H1 (cell line): ENCODE data around the gene ZBTB16. TPM values are rescaled to one million over a fixed set of nuclear protein-coding genes. Genes with fewer than 3 reads are reported as not detected.

Experiments used
- CTCF ChIA-PET: fragments of 300-600 bp; sonication (Branson Sonifier 250); formaldehyde crosslinking; loops from one replicate; lab custom pipeline; 2021; ENCODE audit not compliant: partially characterized antibody; lab: Charles Lee
- POLR2A ChIA-PET: fragments of 300-600 bp; sonication (Branson Sonifier 250); formaldehyde crosslinking; loops from one replicate; lab custom pipeline; 2021; ENCODE audit warnings: inconsistent platforms; ENCODE audit not compliant: partially characterized antibody; lab: Charles Lee
- DNase-seq, 2 experiments: peaks; one replicate each; pipeline versions ENCODE4 v3.0.0 to v3.0.0-alpha.2; 2010 to 2022; ENCODE audit warnings: low spot score in 2 of 2, low read depth in 1 of 2, mixed read lengths in 1 of 2
- FAIRE-seq: peaks from 2 replicates; lab custom pipeline; 2011; peaks lifted over from hg19 to GRCh38; lab: Jason Lieb, UNC
- H2AFZ ChIP-seq: 2 replicates; pipeline ENCODE4 v1.8.1; 2012; ENCODE audit warnings: low read length, inconsistent platforms
- H2AK5ac ChIP-seq: 2 replicates; pipeline ENCODE4 v1.6.1; 2013; ENCODE audit warnings: low read depth, low read length
- H2BK120ac ChIP-seq: replicated peaks from 2 replicates; pipeline ENCODE3; 2013; ENCODE audit warnings: low read depth, low read length, inconsistent platforms
- H2BK12ac ChIP-seq: 2 replicates; pipeline ENCODE4 v1.6.1; 2013; ENCODE audit warnings: low read depth, low read length
- H2BK15ac ChIP-seq: 2 replicates; pipeline ENCODE4 v1.6.1; 2013; ENCODE audit warnings: low read length
- H2BK20ac ChIP-seq: 2 replicates; pipeline ENCODE4 v1.6.1; 2013; ENCODE audit warnings: low read length
- H2BK5ac ChIP-seq: 2 replicates; pipeline ENCODE4 v1.6.1; 2013; ENCODE audit warnings: low read depth, low read length
- H3K14ac ChIP-seq: 2 replicates; pipeline ENCODE4 v1.6.1; 2013; ENCODE audit warnings: inconsistent platforms; ENCODE audit not compliant: insufficient read length
- H3K18ac ChIP-seq: 2 replicates; pipeline ENCODE4 v1.6.1; 2013; ENCODE audit warnings: low read length; ENCODE audit errors: extremely low read depth
- H3K23ac ChIP-seq: 2 replicates; pipeline ENCODE4 v1.6.1; 2013; ENCODE audit warnings: inconsistent platforms; ENCODE audit not compliant: insufficient read length
- H3K23me2 ChIP-seq: 2 replicates; pipeline ENCODE4 v1.6.1; 2013; ENCODE audit warnings: low read depth, low read length
- H3K27ac ChIP-seq: 2 replicates; pipeline ENCODE4 v1.6.1; 2011; ENCODE audit warnings: low read depth, low read length, inconsistent platforms
- H3K27me3 ChIP-seq, 4 experiments: replicated peaks in 1 of 4; 1 replicate in 1 of 4; 2 replicates in 3 of 4; pipeline versions ENCODE4 v1.6.1 to v1.8.1; 2011 to 2013; ENCODE audit warnings: low read length in 3 of 4, mild to moderate bottlenecking in 3 of 4, inconsistent platforms in 2 of 4, mixed read lengths in 2 of 4, moderate library complexity in 1 of 4; ENCODE audit not compliant: control insufficient read depth in 3 of 4, insufficient read depth in 3 of 4; ENCODE audit errors: extremely low read depth in 1 of 4
- H3K36me3 ChIP-seq, 4 experiments: 2 replicates each; pipeline versions ENCODE4 v1.6.1 to v1.8.1; 2011 to 2013; ENCODE audit warnings: mild to moderate bottlenecking in 4 of 4, low read length in 3 of 4, moderate library complexity in 2 of 4, control low read depth in 1 of 4, inconsistent platforms in 1 of 4; ENCODE audit not compliant: insufficient read depth in 4 of 4, control insufficient read depth in 2 of 4
- H3K4ac ChIP-seq: replicated peaks from 2 replicates; pipeline ENCODE3; 2013; ENCODE audit warnings: low read length, low read depth, mixed read lengths, inconsistent platforms; ENCODE audit not compliant: insufficient read length
- H3K4me1 ChIP-seq, 4 experiments: replicated peaks in 1 of 4; 1 replicate in 1 of 4; 2 replicates in 3 of 4; pipeline versions ENCODE4 v1.6.1 to v1.8.1; 2011 to 2013; ENCODE audit warnings: low read length in 3 of 4, inconsistent platforms in 2 of 4, mixed read lengths in 1 of 4; ENCODE audit not compliant: insufficient read depth in 4 of 4, control insufficient read depth in 3 of 4
- H3K4me2 ChIP-seq, 2 experiments: 2 replicates each; pipeline versions ENCODE4 v1.6.1 to v1.8.1; 2011 to 2013; ENCODE audit warnings: low read depth in 2 of 2, low read length in 2 of 2, control low read depth in 1 of 2, inconsistent platforms in 1 of 2, mild to moderate bottlenecking in 1 of 2; ENCODE audit not compliant: insufficient read depth in 1 of 2
- H3K4me3 ChIP-seq, 4 experiments: fragments of 200-600, 300-600 bp in 1 of 4; sonication (generic), shearing (Covaris generic), sonication (Bioruptor Twin) in 1 of 4; 2 replicates each; pipeline versions ENCODE4 v1.5.1 to v1.8.1; 2011 to 2016; ENCODE audit warnings: low read length in 4 of 4, low read depth in 3 of 4, control low read depth in 2 of 4, inconsistent platforms in 2 of 4, mild to moderate bottlenecking in 2 of 4, mixed read lengths in 1 of 4, moderate library complexity in 1 of 4; ENCODE audit not compliant: insufficient read depth in 2 of 4; ENCODE audit errors: extremely low read depth in 1 of 4
- H3K56ac ChIP-seq: replicated peaks from 2 replicates; pipeline ENCODE3; 2013; ENCODE audit warnings: low read depth, mild to moderate bottlenecking, mixed read lengths, low read length, inconsistent platforms; ENCODE audit not compliant: insufficient read length
- H3K79me1 ChIP-seq: 2 replicates; pipeline ENCODE4 v1.6.1; 2013; ENCODE audit warnings: low read depth, low read length, control low read depth
- H3K79me2 ChIP-seq, 2 experiments: 2 replicates each; pipeline versions ENCODE4 v1.6.1 to v1.8.1; 2012 to 2013; ENCODE audit warnings: low read length in 2 of 2, mild to moderate bottlenecking in 2 of 2, inconsistent platforms in 1 of 2; ENCODE audit not compliant: insufficient read depth in 2 of 2, control insufficient read depth in 1 of 2
- H3K9ac ChIP-seq, 4 experiments: replicated peaks in 1 of 4; 1 replicate in 1 of 4; 2 replicates in 3 of 4; pipeline versions ENCODE4 v1.6.1 to v1.8.1; 2011 to 2013; ENCODE audit warnings: low read depth in 3 of 4, low read length in 3 of 4, control low read depth in 2 of 4, mild to moderate bottlenecking in 2 of 4, moderate library complexity in 2 of 4, inconsistent platforms in 1 of 4; ENCODE audit errors: extremely low read depth in 1 of 4
- H3K9me3 ChIP-seq, 2 experiments: 2 replicates each; pipeline versions ENCODE4 v1.6.1 to v1.8.1; 2012 to 2013; ENCODE audit warnings: mild to moderate bottlenecking in 2 of 2, moderate library complexity in 2 of 2, control low read depth in 1 of 2, inconsistent platforms in 1 of 2, low read depth in 1 of 2, low read length in 1 of 2, mixed read lengths in 1 of 2; ENCODE audit not compliant: insufficient read depth in 2 of 2
- H4K20me1 ChIP-seq, 2 experiments: replicated peaks in 1 of 2; 2 replicates each; pipeline versions ENCODE3 to v1.8.1; 2011 to 2013; ENCODE audit warnings: inconsistent platforms in 2 of 2, low read length in 2 of 2, mild to moderate bottlenecking in 1 of 2; ENCODE audit not compliant: insufficient read depth in 2 of 2, control insufficient read depth in 1 of 2
- H4K5ac ChIP-seq: 2 replicates; pipeline ENCODE4 v1.6.1; 2013; ENCODE audit warnings: low read length, low read depth, mixed read lengths, inconsistent platforms; ENCODE audit not compliant: insufficient read length
- H4K8ac ChIP-seq: 2 replicates; pipeline ENCODE4 v1.8.0; 2013; ENCODE audit warnings: mild to moderate bottlenecking, moderate library complexity, low read length, inconsistent platforms; ENCODE audit not compliant: insufficient read depth; ENCODE audit errors: extremely low read depth
- H4K91ac ChIP-seq: replicated peaks from 2 replicates; pipeline ENCODE3; 2013; ENCODE audit warnings: low read length, mixed read lengths, inconsistent platforms; ENCODE audit not compliant: insufficient read length
- ATF2 ChIP-seq: IDR thresholded peaks from 2 replicates; pipeline ENCODE4 v1.6.1; 2012; ENCODE audit warnings: low read length, inconsistent platforms
- ATF3 ChIP-seq: IDR thresholded peaks from 2 replicates; pipeline ENCODE4 v1.6.1; 2011; ENCODE audit warnings: low read depth, mild to moderate bottlenecking, low read length; ENCODE audit not compliant: insufficient read depth
- CBX8 ChIP-seq: fragments of 300-800, 300-1000 bp; sonication (generic); IDR thresholded peaks from 2 replicates; pipeline ENCODE4 v1.7.1; 2016; ENCODE audit warnings: low read depth, low read length, borderline replicate concordance
- EGR1 ChIP-seq: IDR thresholded peaks from 2 replicates; pipeline ENCODE4 v1.6.1; 2011; ENCODE audit warnings: low read depth, low read length, borderline replicate concordance
- JUND ChIP-seq: IDR thresholded peaks from 2 replicates; pipeline ENCODE4 v1.6.1; 2011; ENCODE audit warnings: mild to moderate bottlenecking, improper control_type of control experiment, low read length
- KDM1A ChIP-seq: fragments of 200-600, 300-600 bp; sonication (generic); IDR thresholded peaks from 2 replicates; pipeline ENCODE4 v1.7.1; 2016; ENCODE audit warnings: mild to moderate bottlenecking, low read length, borderline replicate concordance
- PHF8 ChIP-seq: fragments of 200-600 bp; sonication (generic); conservative IDR thresholded peaks from 2 replicates; pipeline ENCODE4 v1.7.1; 2012; ENCODE audit warnings: low read depth, mild to moderate bottlenecking, inconsistent platforms, low read length, moderate library complexity
- RNF2 ChIP-seq: fragments of 200-900, 300-1000 bp; sonication (generic); IDR thresholded peaks from 2 replicates; pipeline ENCODE4 v1.7.1; 2016; ENCODE audit warnings: borderline replicate concordance, low read depth, mild to moderate bottlenecking, antibody characterized with exemption, low read length; ENCODE audit not compliant: poor library complexity, severe bottlenecking; ENCODE audit errors: missing control alignments
- SIRT6 ChIP-seq: IDR thresholded peaks from one replicate; pipeline ENCODE4 v1.7.1; 2012; ENCODE audit warnings: low read length, inconsistent platforms
- SP4 ChIP-seq: IDR thresholded peaks from 2 replicates; pipeline ENCODE4 v1.6.1; 2012; ENCODE audit warnings: low read length, inconsistent platforms
- WGBS, 2 experiments: shearing (Covaris generic) in 1 of 2; methylation state at CpG; one replicate each; pipeline versions ENCODE4 v1.1.6 to v1.1.7; 2013 to 2015; ENCODE audit warnings: low lambda C conversion rate in 2 of 2, mixed read lengths in 2 of 2, inconsistent platforms in 1 of 2, low coverage in 1 of 2, missing lambda C conversion rate in 1 of 2; ENCODE audit not compliant: insufficient replicate concordance in 2 of 2, insufficient coverage in 1 of 2, insufficient read length in 1 of 2; ENCODE audit errors: extremely low coverage in 1 of 2, missing lambda C conversion rate in 1 of 2; 5-methylcytosine and 5-hydroxymethylcytosine counted together
- polyA plus RNA-seq, 7 experiments: library from polyadenylated mRNA; depleted of rRNA in 3 of 7; stranded (reverse) in 5 of 7; unstranded in 2 of 7; fragments of >200 nt in 5 of 7; fragments of 200-250 nt in 2 of 7; gene quantifications; 1 replicate in 5 of 7; 2 replicates in 1 of 7; 4 replicates in 1 of 7; pipeline versions ENCODE4 v1.2.1 to v1.2.3, GENCODE V29; 2011 to 2013; ENCODE audit warnings: missing spikeins in 2 of 7, mixed read lengths in 2 of 7
- total RNA-seq: library from RNA; stranded (reverse); fragmentation: NEBNext Ultra II Directional; extraction: Animal tissue kit (Norgen Biotek cat#: 25700); gene quantifications from 2 replicates; pipeline ENCODE4 v1.2.1, GENCODE V29; 2021

The ZBTB16 gene
- total and polyA plus RNA-seq, 2 of the 8 experiments (the other 6 are each of a cell fraction or from before 2014, with no cell fraction given): 0.12 to 0.61 TPM

- H2AFZ ChIP-seq: no peak overlapping the region
- H3K9ac ChIP-seq: no peak overlapping the region
- no peak overlapping the region for H2BK12ac ChIP-seq
- ChIA-PET CTCF (interaction anchor here (0.7 to 2.0 kb wide), 6 partner anchors 10 to 88 kb away, joined by 3 to 9 read pairs (median 3); no protein-coding TSS in a partner anchor), POLR2A (no interaction called here)
- no peak for FAIRE-seq
- no peak overlapping the region for H3K18ac ChIP-seq
- H2BK20ac ChIP-seq: no peak overlapping the region
- no peak overlapping the region for H2BK15ac ChIP-seq
- no peak overlapping the region for H2BK120ac ChIP-seq
- no peak overlapping the region for H4K8ac ChIP-seq
- H3K4me3 ChIP-seq: no peak overlapping the region
- H3K79me2 ChIP-seq: no peaks in the 10 kb centered on the region
- no peak overlapping the region for H2AK5ac ChIP-seq
- no peaks in the 10 kb centered on the region for H3K9me3 ChIP-seq
- peaks cover 2 to 6% (median 3%) of the 10 kb centered on the region in 4 experiments; a peak in 5 of 7 replicates for H3K4me1 ChIP-seq
- H3K79me1 ChIP-seq: no peaks in the 10 kb centered on the region
- 74% methylated on average over 5 of the region's 5 CpGs; no CpG with 5 or more reads in 1 of the 2 experiments for WGBS, 2 experiments
- H3K36me3 ChIP-seq: no peaks in the 10 kb centered on the region
- H3K23ac ChIP-seq: no peak overlapping the region
- no peaks in the 10 kb centered on the region for H3K27me3 ChIP-seq
- H3K23me2 ChIP-seq: no peaks in the 10 kb centered on the region
- no peak overlapping the region for H3K4me2 ChIP-seq
- H4K5ac ChIP-seq: no peak overlapping the region
- TF ChIP-seq SIRT6: no peak
- no peak for TF ChIP-seq RNF2
- TF ChIP-seq KDM1A: no peak
- TF ChIP-seq PHF8: no peak
- TF ChIP-seq CBX8: no peak
- TF ChIP-seq JUND: no peak
- TF ChIP-seq EGR1: no peak
- TF ChIP-seq ATF2: no peak
- no peak for TF ChIP-seq SP4
- TF ChIP-seq ATF3: no peak
- H3K14ac ChIP-seq: no peak overlapping the region
- no peak overlapping the region for H3K27ac ChIP-seq
- no peak overlapping the region for H3K56ac ChIP-seq
- no peak overlapping the region for H4K91ac ChIP-seq
- H2BK5ac ChIP-seq: no peak overlapping the region
- no peaks in the 10 kb centered on the region for H4K20me1 ChIP-seq
- no peak overlapping the region for H3K4ac ChIP-seq
- no peak for DNase-seq
Observed at GRCh38 chr11:114159320-114159719, 99.8 kb downstream of the ZBTB16 start.
